DMS79 treated with DMSO at 0.1 percent for 48 hours (cell line): ENCODE data around the gene KRTAP2-3.
"Not testable (repeated sequence)": the region's sequence is repeated elsewhere in the genome, so short reads cannot be mapped to it uniquely, and the experiment has no call there.

Source experiments
- DNase-seq: peaks from one replicate; lab custom pipeline; 2025; lab: John Stamatoyannopoulos, UW

The KRTAP2-3 gene, protein sequence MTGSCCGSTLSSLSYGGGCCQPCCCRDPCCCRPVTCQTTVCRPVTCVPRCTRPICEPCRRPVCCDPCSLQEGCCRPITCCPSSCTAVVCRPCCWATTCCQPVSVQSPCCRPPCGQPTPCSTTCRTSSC

DNA sequence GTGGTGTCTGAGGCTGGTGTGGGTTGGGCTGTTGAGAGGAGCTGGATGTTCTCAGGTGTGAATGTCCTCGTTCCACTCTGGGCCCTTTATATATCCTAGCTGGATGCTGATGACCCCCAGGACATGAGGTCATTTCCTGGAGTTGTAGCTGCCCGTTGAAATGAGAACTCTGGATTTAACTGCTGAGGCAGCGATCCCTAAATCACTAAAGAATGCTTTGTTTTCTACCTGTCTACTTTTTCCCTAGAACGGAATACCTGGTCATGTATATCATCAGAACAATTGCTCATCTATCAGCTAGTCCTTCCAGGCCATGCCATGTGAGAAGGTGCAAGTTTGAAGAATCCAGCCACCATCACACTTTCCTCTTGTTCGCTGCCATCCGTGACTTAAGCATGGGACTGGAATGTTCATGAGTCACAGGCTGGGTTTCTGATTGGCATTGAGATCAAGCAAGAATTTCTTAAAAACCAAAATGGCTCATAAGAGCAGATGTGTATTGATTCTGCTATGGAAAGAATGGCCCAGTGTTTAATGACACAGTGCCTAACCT, at the start of gene KRTAP2-3:
TSS of gene KRTAP2-3 (minus strand) at position 63 of the 553 bp plus-strand sequence. CDS start 64 bp downstream, outside the sequence.
- DNase-seq = no peak

DNA sequence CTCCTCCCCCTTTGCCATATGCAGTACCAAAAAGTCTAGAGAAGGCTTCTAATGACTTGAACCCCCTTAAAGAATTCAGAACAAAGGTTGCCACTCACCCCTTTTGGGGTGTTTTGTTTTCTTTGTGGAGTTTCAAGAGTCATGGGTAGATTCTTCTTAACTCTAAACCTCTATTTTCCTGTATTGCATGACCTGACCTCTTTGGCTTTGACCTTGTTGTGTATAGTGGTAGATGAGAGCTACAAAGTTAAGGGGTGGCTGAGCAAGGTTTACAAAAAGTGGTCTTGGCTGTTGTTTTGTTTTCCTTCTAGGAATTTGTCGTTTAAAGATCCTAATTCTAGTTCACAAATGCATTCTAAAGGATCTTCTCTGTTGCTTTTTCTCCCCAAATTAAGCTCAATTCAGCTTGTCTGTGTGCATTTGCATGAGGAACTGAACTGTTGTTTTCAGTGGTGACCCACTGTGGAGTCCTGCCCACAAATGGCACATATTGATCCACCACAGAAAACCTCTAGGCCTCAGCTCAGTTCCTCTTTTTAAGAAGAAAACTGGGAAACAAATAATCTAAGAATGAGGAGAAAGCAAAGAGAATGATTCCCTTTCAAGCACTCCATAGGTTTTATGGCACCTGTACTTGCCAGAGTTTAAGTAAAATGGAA, 48.9 kb upstream of the KRTAP2-3 start:
- not testable (repeated sequence) for DNase-seq

DNA sequence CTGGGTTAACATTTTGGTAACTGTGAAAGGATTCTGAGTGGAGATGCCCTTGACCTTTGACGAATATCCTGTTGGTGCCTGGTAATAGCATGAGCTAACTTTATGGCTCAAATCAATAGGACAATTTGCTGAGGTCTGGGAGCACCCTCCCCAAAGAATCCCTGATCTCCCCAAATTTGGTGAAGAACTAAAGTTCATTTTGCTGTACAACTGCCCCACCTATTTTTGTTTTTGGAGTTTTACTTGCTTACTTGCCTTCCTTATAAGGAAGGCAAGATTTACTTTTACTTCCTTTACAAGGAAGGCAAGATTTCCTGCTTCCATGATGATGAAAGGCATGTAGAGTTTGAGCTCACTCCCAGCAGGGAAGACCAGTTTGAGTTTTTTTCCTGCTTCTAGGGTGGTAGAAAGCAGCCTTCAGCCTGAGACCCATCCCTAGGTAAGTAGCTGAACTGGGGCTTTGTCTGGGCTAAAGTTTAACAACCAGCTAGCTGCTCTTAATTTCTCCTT, 48.1 kb upstream of the KRTAP2-3 start:
- DNase-seq = no peak

DNA sequence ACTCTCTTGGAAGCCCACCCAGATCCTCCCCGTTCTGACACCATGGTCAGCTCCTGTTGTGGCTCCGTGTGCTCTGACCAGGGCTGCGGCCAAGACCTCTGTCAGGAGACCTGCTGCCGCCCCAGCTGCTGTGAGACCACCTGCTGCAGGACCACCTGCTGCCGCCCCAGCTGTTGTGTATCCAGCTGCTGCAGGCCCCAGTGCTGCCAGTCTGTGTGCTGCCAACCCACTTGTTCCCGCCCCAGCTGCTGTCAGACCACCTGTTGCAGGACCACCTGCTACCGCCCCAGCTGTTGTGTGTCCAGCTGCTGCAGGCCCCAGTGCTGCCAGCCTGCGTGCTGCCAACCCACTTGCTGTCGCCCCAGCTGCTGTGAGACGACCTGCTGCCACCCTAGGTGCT, 45.4 kb upstream of the KRTAP2-3 start, which contains the start of gene KRTAP4-9:
TSS of gene KRTAP4-9 (plus strand) at position 43 of the 400 bp plus-strand sequence. CDS start at position 43, 0 bp downstream.
- not testable (repeated sequence) for DNase-seq

DNA sequence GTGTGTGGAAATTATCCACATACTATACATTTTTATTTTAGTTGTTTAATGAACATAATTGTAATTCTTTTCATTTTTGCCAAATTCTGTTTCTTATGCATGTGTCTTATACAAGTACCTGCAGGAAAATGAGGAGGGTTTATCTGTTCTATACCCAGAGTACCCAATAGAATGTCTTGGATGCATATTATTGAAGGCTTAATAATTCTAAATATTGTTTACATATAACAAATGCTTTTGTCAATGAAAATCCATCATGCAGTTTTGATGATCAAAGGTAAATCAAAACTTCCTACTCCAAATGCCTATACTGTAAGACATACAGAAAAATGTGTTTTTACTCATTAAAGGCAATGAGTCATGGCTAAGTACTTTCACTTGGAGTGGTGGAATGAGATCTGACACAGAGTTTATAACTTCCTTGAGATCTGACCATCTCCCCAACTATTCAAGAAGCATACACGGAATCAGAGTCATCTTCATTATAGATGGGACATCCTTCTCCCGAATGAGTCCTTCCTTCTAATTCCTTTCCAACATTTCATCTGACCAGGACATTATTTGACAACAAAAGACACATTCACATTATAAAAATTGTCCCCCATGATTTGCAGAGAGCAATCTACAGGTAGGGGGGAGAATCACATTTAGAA, 44.6 kb upstream of the KRTAP2-3 start:
- not testable (repeated sequence) for DNase-seq

DNA sequence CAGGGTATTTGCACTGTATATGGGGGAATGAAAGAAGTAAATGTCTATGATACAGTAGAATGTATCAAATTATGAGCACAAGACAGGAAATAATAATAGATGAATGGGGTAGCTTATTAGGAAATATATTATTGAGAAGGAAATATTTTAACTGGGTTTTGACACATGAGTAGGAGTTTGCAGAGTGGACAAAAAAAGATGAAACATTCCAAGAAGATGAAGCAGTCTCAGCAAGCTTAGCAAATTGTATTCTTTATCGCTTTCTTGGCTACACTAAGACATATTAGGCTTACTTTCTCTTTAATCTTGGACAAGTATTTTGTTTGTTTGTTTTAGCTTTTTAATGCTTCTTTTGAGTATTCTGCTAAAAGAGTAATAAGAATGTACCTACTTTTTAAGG, 44.0 kb upstream of the KRTAP2-3 start:
- DNase-seq = no peak

DNA sequence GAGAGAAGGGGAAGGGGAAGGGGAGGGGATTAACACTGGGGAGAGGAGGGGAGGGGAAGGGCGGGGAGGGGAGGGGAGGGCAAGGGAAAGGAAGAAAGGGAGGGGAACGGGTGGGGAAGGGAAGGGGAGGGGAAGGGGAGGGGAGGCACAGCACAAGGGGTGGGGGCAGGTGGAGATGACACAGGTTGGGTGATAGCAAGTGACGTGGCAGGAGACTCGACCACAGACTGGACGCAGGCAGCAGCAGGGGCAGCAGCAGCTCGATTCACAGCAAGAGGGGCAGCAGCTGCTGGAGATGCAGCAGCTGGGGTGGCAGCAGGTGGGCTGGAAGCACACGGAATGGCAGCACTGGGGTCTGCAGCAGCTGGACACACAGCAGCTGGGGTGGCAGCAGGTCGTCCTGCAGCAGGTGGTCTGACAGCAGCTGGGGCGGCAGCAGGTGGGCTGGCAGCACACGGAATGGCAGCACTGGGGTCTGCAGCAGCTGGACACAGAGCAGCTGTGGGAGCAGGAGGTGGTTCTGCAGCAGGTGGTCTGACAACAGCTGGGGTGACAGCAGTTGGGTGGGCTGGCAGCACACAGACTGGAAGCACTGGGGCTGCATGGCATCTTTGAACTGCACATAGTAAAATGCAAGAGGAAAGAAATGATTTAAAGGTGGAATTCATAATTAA, 41.8 kb upstream of the KRTAP2-3 start, which contains the start of gene KRTAP4-16:
TSS of gene KRTAP4-16 (minus strand) at position 624 of the 674 bp plus-strand sequence. CDS start at position 624, 0 bp downstream.
- no peak for DNase-seq

DNA sequence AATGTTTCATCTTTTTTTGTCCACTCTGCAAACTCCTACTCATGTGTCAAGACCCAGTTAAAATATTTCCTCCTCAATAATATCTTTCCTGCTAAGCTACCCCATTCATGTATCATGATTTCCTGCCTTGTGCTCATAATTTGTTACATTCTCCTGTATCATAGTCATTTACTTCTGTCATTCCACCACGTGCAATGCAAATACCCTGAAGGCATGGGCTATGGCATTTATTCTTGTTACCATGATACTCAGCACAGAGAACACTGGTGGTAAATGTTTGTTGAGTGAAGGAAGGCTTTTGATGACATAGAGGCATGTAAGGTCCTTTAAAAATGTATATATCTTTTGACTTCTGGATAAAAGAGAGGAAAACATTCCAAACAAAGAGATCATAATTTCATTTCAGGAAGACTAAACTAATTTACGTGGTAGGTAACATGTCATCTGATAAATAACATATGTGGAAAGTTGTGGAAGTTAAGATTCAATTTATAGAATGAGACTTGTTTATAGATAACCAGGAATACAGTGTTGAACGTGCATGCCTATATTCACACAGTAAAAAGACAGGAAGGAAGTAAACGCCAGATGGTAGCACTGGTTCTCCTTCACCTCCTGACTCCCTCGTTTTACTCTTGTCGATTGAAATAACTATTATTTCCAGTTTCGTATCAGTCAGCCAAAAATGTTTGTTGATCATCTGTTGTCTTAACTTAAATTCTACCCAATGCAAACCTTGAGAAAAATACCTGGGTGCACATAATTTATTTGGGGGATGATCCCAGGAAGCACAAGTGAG, 40.0 kb upstream of the KRTAP2-3 start:
- DNase-seq = not testable (repeated sequence)

DNA sequence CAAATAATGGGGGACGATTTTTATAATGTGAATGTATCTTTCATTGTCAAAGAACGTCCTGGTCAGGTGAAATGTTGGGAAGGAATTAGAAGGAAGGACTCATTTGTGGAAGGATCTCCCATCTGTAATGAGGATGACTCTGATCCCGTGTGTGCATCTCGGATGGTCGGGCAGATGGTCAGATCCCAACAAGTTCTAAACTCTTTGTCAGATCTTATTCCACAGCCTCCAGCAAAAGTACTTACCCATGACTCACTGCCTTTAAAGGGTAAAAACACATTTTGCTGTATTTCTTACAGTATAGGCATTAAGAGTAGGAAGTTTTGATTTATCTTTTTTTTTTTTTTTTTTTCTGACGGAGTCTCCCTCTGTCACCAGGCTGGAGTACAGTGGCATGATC, 38.6 kb upstream of the KRTAP2-3 start:
- DNase-seq = no peak

DNA sequence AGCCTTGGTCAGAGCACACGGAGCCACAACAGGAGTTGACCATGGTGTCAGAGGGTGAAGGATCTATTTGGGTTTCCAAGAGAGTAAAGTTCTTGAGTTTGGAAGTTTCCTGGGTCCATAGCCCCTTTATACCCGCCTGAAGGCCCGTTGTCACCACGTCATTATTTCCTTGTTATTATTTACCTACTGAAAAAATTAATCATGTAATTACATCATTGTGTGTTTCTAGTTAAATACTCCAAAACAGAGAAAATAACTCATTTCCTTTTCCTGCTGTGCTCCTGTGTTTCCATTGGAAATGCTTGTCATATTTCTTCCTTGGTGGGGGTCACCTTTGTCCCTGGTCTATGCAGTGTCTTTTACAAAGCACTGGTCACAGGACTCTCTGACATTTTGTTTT, 38.1 kb upstream of the KRTAP2-3 start, which contains the start of gene KRTAP4-8:
TSS of gene KRTAP4-8 (minus strand) at position 101 of the 400 bp plus-strand sequence. CDS start at position 43, 58 bp downstream.
- no peak for DNase-seq

DNA sequence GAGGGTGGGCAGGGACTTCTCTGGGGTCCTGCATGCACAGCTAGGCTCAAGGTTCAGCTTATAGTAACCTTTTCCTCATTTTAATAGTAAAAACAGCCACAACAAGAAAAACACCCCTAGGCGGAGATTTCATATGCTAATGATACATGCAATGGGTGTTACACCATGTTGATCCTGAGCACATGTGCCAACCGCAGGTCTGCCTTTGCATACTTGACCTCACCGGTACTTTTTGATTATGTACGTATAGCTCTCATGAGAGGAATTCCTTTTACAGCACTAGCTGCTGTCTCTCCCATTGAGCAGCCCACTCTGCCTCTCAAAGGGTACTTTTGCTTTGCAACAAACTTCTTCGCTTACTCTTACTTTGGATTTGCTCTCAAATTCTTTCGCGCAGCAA, 36.1 kb upstream of the KRTAP2-3 start:
- DNase-seq = no peak

DNA sequence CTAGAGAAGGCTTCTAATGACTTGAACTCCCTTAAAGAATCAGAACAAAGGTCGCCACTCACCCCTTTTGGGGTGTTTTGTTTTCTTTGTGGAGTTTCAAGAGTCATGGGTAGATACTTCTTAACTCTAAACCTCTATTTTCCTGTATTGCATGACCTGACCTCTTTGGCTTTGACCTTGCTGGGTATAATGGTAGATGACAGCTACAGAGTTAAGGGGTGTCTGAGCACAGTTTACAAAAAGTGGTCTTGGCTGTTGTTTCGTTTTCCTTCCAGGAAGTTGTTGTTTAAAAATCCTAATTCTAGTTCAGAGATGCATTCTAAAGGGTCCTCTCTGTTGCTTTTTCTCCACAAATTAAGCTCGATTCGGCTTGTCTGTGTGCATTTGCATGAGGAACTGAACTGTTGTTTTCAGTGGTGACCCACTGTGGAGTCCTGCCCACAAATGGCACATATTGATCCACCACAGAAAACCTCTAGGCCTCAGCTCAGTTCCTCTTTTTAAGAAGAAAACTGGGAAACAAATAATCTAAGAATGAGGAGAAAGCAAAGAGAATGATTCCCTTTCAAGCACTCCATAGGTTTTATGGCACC, 28.9 kb upstream of the KRTAP2-3 start:
- not testable (repeated sequence) for DNase-seq

DNA sequence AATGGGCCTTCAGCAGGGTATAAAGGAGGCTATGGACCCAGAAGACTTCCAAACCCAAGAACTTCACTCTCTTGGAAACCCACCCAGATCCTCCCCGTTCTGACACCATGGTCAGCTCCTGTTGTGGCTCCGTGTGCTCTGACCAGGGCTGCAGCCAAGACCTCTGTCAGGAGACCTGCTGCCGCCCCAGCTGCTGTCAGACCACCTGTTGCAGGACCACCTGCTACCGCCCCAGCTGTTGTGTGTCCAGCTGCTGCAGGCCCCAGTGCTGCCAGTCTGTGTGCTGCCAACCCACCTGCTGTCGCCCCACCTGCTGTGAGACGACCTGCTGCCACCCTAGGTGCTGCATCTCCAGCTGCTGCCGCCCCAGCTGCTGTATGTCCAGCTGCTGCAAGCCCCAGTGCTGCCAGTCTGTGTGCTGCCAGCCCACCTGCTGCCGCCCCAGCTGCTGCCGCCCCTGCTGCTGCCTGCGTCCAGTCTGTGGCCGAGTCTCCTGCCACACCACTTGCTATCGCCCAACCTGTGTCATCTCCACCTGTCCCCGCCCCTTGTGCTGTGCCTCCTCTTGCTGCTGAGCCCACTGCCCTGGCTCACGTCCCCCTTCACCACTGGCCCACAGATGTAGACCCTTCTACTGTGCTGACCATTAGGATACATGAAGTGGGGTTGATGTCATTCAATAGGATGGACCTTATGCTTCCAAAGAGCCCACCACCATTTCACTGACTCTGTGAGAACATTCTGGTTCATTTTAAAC, 24.4 kb upstream of the KRTAP2-3 start, which contains the start of gene KRTAP4-7:
TSS of gene KRTAP4-7 (plus strand) at position 51 of the 757 bp plus-strand sequence. CDS start at position 108, 57 bp downstream.
- not testable (repeated sequence) for DNase-seq

DNA sequence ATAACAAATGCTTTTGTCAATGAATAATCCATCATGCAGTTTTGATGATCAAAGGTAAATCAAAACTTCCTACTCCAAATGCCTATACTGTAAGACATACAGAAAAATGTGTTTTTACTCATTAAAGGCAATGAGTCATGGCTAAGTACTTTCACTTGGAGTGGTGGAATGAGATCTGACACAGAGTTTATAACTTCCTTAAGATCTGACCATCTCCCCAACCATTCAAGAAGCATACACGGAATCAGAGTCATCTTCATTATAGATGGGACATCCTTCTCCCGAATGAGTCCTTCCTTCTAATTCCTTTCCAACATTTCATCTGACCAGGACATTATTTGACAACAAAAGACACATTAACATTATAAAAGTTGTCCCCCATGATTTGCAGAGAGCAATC, 23.5 kb upstream of the KRTAP2-3 start:
- DNase-seq = not testable (repeated sequence)

DNA sequence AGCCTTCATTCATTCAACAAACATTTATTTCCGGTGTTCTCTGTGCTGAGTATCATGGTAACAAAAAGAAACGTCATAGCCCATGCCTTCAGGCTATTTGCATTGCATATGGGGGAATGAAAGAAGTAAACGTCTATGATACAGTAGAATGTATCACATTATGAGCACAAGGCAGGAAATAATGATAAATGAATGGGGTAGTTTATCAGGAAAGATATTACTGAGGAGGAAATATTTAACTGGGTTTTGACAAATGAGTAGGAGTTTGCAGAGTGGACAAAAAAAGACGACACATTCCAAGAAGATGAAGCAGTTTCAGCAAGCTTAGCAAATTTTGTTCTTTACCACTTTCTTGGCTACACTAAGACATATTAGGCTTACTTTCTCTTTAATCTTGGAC, 22.7 kb upstream of the KRTAP2-3 start:
- no peak for DNase-seq

DNA sequence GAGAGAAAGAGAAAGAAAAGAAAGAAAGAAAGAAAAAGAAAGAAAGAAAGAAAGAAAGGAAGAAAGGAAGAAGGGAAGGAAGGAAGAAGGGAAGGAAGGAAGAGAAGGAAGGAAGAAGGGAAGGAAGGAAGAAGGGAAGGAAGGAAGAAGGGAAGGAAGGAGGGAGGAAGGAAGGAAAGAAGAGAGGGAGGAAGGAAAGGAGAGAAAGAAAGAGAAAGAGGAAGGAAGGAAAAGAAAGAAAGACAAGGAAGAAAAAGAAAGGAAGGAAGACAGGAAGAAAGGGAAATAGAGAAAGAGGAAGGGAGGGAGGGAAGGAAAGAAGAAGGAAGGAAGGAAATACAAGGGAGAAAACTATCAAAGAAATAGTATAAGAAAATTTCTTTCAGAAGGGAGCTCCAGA, 16.9 kb upstream of the KRTAP2-3 start:
- DNase-seq = no peak

DNA sequence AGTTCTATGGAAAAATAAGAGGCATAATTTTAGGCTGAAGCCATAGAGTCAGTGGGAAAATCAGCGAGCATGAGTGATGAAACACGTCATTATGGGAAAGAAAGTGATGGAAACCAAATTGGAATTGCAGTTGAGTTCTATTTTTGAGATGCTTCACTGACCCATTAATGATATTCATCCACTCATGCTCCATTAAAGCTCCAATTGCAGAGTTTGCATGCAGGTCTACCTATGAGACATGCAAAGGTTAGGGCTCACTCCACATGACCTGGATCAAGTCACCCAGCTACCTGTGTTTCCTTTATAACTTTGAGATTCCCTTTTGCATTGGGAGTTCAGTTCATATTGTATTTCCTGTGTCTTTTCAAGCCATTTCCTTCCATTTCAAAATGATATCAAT, 13.8 kb upstream of the KRTAP2-3 start:
- DNase-seq = peak; percentile 4

DNA sequence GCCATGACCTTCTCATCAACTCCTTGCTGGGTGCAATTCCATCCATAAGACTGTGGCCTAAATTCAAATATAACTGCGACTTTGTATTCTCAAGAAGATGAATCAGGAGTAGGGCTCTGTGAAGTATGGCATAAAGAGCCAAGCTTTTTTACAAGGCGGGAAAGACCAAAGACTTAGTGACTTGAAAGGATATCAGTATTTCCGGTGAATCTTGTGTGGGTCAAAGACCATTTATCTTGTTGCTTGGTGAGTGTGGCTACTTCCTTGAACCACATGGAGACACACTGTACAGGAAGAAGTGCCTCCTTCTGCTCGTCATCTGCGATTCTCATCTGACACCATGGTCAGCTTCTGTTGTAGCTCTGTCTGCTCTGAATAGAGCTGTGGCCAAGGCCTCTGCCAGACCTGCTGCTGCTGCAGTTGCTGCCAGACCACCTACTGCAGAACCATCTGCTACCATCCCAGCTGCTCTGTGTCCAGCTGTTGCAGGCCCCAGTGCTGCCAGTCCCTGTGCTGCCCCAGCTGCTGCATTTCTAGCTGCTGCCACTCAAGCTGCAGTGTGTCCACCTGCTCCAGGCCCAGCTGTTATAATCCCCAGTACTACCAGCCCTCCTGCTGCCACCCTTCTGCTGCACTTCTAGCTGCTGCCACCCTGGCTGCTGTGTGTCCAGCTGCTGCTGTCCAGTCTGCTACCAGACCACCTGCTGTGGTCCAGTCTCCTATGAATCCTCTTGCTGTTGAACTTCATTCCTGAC, 11.9 kb upstream of the KRTAP2-3 start:
- DNase-seq = no peak

DNA sequence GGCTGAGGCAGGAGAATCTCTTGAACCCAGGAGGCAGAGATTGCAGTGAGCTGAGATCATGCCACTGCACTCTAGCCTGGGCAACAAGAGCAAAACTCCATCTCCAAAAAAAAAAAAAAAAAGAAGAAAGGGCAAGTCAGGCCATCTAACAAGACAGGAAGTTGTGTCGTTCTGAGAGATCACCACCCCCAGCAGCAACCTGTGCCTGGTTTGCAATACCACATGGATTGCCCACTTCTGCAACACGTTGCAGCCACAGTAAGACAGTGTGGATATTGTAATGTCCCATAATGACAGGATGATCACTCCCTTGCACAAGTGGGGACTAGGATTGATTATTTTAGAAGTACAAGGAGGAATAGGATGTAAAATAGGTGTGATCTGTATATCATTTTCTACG, 9.1 kb upstream of the KRTAP2-3 start:
- DNase-seq = no peak
